Endothelial cell of hepatic sinusoid (primary cell): ENCODE data around the gene CTTNBP2NL.

Experiments
- in situ Hi-C: cut with HindIII; loops from 2 replicates; pipeline ENCODE4 v1.10.0; 2017; ENCODE audit warnings: low sequenced_read_pairs

CTTNBP2NL gene

DNA sequence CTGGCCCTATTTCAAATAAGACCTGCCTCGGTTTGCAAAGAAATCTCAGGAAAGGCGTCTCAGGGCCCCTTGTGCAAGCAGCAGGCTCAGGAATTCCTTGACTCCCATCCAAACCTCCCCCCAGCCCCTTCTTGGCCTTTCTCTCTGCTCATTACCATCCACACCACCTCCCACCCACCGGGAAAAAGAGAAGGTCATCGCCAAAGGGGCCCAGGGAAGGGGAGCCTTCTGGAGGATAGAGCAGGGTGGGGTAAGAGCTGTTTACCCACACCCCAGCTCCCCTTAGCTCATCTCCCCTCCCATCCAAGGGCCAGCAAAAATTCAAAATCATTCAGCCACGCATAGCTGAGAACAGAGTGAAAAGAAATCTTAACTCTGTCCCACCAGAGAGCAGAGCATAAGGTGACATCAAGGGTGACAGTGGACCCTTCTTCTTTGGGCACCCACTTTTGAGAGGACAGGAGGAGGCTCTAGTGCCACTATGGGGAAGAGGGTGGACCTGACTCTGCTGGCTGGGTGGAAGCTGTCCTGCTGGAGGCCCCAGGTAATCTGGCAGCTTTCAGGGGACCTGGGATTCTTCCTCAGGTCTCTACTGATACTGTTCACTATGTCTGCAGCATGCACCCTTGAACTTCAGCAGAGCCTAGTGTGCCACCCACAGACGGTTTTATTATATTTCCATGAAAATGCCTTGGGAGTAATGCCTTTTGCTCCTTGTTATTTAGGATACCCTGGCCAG, 108.8 kb downstream of the CTTNBP2NL start:
- in situ Hi-C loops = no loop called here

DNA sequence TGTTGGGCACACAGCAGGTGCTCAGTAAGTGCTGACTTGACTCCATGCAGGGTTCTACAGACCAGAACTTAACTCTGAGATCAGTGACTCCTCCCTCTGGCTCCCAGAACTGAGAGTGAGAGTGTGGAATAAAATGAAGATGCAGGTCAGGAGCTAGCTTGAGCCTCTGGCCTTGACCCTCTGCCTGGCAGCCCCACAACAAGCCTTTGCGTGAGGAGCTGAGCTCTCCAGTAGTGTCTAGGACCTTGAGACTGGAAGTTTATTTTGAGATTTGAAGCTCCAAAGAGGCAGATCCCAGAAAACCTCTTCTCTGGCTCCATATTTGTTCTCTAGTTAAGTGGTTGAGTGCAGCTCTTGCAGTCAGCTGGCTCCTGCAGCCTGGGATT, 109.4 kb downstream of the CTTNBP2NL start:
- in situ Hi-C loops = no loop called here

DNA sequence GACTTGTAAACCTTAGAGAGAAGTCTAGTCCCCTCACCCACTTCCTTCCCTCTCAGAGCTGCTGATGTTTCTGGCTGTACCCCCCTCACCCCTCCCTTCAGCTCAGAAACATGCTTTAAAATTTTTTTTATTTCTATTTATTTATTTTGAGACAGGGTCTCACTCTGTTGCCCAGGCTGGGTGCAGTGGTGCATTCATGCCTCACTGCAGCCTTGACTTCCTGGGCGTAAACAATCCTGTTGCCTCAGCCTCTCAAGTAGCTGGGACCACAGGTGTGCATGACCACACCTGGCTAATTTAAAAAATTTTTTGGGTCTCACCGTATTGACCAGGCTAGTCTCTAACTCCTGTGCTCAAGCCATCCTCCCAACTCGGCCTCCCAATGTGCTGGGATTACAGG, 109.9 kb downstream of the CTTNBP2NL start:
- in situ Hi-C loops = no loop called here

DNA sequence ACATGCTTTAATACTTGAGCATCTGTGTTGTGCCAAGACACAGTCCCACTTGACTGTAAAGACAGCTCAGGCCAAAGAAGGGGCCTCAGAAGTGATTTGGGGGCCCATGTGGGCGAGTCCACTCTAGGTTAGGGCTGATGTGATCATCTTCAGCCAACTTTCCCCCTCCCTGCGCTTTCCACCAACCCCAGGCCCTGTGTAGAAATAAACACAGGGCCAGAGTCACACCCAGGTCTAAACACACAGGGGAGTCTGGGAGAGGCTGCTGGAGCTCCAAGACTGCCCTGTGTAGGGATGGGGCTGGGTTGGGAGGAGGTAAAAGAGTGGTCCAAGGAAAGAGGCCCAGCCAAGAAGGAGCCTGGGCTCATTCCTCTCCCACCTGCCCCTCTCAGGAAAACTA, 110.3 kb downstream of the CTTNBP2NL start:
- in situ Hi-C loops = no loop called here

DNA sequence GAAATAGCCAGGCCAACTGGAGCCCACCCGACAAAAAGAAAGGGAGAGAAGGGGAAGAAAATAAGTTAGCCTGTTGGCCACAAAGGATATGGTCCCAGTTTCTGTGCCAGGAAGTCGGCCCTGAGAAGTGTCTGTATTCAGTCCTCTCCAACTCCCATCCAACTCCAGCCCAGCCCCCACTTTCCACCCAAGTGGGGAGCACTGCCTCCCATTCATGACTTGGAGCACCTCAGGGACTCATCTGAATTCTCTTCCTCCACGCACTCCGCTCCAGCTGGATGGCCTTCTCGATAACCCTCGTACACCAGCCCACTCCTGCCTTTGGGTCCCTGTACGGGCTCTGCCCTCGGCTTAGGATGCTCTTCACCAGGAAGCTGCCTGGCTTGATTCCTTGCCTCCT, 110.7 kb downstream of the CTTNBP2NL start:
- in situ Hi-C loops = no loop called here

DNA sequence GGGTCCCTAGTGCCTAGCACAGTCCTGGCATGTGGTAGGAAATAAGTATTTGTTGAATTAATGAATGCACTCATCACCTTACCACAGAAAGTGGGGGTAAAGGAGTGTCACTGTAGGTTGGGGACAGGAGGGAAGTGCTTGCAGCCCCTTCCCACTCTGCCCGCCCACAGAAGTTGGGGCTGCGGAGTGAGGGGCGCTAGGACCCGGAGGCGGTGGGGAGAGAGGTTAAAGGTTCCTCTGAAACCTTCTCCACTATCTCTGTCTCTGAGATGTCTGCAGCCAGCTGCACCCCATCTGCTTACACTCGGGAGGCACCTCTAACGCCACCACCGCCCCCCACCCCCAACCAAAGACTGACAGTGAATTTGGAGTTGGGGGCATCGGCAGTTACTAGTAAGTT, 111.3 kb downstream of the CTTNBP2NL start:
- in situ Hi-C loops = no loop called here

DNA sequence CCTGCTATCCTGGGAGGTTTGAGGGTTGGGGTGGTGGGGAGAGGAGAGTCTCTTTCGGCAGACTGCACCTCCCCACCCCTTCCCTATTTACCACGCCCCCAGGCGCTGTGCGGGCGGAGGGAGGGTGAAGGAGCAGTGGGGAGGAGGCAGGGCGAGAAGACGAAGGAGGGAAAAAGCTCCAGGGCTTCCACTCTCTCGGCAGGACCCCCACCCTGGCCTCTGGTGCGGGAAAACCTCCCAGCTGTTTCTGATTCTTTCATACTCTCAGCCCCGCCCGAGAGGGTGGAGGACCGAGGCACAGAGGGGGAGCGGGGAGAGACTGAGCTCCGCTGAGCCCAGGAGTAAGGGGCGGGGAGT, 111.9 kb downstream of the CTTNBP2NL start:
- in situ Hi-C loops = no loop called here

DNA sequence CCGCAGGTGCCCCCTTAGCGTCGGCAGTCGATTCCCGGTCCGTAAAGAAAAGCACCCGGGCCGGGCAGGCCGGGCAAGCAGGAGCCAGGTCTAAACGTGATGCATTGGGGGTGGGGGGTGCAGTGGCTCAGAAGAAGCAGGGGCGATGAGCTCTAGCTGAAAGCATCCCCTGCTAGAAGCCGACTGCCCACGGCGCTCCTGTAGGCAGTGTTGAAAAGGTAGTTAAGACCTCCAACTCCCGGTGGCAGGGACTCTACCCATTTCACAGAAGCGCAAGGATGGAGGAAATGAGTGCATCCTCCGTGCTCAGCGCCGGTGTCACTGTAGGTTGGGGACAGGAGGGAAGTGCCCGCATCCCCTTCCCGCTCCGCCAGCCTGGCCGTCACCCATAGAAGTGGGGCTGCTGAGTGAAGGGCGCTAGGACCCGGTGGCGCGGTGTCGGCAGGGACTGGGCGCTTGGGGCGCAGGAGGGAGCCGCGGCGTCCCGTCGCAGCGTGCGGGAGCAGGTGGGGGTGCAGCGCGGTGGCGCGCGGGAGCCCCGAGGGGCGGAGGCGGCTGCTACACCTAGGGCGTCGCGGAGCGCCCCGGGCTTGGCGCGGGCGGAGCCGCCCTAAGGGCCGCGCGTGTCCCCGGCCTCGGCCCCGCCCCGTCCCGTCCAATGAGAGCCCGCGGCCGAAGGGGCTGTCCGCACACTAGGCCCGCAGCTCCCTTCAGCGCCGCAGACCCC, 112.4 kb downstream of the CTTNBP2NL start, which contains the start of gene WNT2B:
Gene WNT2B, plus strand, starts transcription at position 688 of the 727 bp plus-strand sequence. CDS start 298 bp downstream, outside the sequence.
- in situ Hi-C loops = no loop called here

DNA sequence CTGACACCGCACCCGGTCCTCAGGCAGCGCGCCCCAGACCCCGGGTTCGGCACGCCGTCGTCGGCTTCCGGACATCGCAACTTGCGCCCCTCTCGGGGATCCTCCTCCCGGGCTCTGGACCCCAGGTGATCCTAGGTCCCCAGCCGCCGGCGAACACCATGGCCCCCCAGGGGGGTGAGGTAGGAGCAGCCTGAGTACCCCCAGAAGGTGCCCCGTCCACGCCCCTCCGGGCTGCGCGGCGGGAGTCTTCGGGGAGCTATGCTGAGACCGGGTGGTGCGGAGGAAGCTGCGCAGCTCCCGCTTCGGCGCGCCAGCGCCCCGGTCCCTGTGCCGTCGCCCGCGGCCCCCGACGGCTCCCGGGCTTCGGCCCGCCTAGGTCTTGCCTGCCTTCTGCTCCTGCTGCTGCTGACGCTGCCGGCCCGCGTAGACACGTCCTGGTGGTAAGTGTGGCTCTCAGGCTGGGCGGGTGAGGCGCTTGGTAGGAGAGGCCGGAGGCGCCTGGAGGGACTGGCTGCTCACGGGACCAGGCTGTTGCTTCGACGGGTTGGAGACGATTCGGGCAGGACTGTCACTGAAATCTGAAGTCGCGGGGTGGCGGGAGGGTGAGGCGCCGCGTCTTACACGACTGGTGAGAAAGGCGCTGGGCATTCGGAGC, 113.1 kb downstream of the CTTNBP2NL start:
- in situ Hi-C loops = no loop called here

DNA sequence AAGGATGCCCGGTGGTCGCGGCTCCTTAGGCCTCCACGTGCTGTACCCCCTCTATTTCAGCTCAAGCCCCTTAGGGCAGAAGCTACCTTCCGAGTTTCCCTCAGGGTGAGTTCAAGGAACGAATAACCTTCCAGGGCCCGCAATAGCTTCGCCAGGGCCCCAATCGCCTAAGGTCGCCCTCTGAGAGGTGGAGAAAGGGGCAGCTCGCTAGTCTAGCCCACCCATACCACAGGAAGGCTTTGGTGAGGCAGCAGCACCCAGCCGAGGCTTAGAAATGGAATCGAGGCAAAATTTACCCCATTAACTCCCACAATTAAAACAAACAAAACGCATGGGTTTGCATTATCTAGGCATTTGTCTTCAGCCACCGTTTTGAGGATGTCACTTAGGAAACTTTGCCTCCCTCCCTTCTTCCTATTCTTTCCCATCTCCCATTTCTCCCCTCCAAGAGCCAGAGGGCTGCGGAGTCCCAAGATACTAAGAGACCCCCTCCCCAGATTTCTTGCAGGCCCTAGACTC, 113.7 kb downstream of the CTTNBP2NL start:
- in situ Hi-C loops = no loop called here

DNA sequence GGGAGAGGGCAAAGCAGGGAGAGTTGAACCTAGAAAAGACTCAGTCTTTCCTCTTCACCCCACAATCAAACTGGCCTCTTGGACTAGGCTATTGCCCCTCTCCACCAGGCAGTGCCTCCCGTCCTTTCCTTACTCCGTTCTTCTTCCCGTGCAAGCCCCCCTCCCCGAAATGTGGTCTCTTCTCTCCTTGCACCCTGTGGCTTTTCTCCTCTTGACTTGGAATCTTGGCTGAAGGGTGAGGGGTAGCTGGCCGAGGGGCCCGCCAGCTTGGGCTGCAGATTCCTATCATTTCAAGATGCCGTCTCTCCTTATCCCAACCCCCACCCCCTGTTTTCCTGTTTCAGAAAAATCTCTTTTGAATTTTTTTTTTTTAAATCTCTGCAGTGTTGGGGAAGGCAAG, 114.3 kb downstream of the CTTNBP2NL start:
- in situ Hi-C loops = no loop called here
